Thyroid gland (tissue), 4 donors: Measurements from ENCODE around the gene EIF2AK3. TPM values are rescaled to one million over a fixed set of nuclear protein-coding genes. Genes with fewer than 3 reads are reported as not detected.
A peak's percentile ranks its signal among the peaks of the same experiment; 100 is the strongest.

Experiments used
- DNase-seq, 2 donors: peaks; one replicate each; pipeline ENCODE4 v3.0.0-alpha.2; 2019
- H3K27ac ChIP-seq, 3 donors: fragments of 200-600 bp; sonication (generic); 1 replicate in 2 of 3; 2 replicates in 1 of 3; pipeline ENCODE4 v1.5.1; 2016 to 2019; ENCODE audit warnings: mild to moderate bottlenecking in 1 of 3, moderate library complexity in 1 of 3
- H3K27me3 ChIP-seq: fragments of 200-600 bp; sonication (generic); one replicate; pipeline ENCODE4 v1.5.1; 2019
- H3K36me3 ChIP-seq, 2 donors: fragments of 200-600 bp; sonication (generic); one replicate each; pipeline ENCODE4 v1.5.1; 2016 to 2019
- H3K4me1 ChIP-seq, 2 donors: fragments of 200-600 bp; sonication (generic); one replicate each; pipeline ENCODE4 v1.5.1; 2017 to 2019
- H3K4me3 ChIP-seq, 3 donors: fragments of 200-600 bp; sonication (generic); replicated peaks in 1 of 3; 1 replicate in 2 of 3; 2 replicates in 1 of 3; pipeline ENCODE4 v1.5.1; 2016; ENCODE audit warnings: mild to moderate bottlenecking in 1 of 3
- H3K9me3 ChIP-seq: fragments of 200-600 bp; sonication (generic); one replicate; pipeline ENCODE4 v1.5.1; 2017
- POLR2A ChIP-seq, 2 donors: fragments of 450-650 bp; IDR thresholded peaks; one replicate each; pipeline ENCODE4 v1.6.1; 2017; ENCODE audit warnings: antibody characterized with exemption in 2 of 2, mild to moderate bottlenecking in 2 of 2, moderate library complexity in 1 of 2
- WGBS, 2 donors: methylation state at CpG; one replicate each; pipeline ENCODE4 v1.1.5; 2017; 5-methylcytosine and 5-hydroxymethylcytosine counted together
- intact Hi-C: fragments of 100-400 bp; cut with DNase I; formaldehyde crosslinking; loops from one replicate; pipeline ENCODE4 v1.15.1; 2023
- total RNA-seq, 4 donors: library from RNA; depleted of rRNA; stranded (reverse); fragments of >200 nt; gene quantifications; one replicate each; pipeline ENCODE4 v1.2.3, GENCODE V29; 2016
- TF ChIP-seq, protein P1 (sequence below), 6 experiments: fragments of 200-600 bp in 3 of 6; fragments of 450-650 bp in 3 of 6; sonication (generic) in 3 of 6; IDR thresholded peaks; one replicate each; pipeline ENCODE4 v1.5.1; 2016 to 2019; ENCODE audit warnings: antibody characterized with exemption in 6 of 6, mild to moderate bottlenecking in 2 of 6, inconsistent platforms in 1 of 6, moderate library complexity in 1 of 6

Gene EIF2AK3
- total RNA-seq, 4 donors from 2014 or later = 35.3 to 52.1 (median 42.9) TPM

DNA sequence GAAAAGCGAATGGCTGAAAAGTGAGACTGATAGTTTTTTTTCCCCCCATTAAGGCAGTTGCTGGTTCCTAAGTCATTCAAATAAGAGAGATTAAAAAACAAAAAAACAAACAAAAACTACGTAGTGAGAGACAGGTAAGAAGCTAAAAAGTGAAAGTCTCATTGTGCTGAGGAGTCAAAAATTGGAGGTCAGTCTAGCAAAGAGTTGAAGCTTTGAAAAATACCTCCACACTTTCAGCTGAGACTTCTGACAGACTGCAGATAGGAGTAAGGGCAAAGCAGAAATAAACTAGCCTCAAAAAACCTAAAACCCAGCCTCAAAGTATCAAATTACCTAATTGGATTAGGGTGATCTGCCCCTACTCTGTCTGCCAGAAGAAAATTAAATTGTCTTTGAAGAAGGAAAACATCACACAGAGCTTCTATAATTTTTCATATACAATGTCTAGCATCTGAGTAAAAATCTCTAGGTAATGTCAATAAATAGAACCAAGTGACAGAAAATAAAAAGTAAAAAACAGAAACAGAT is 10.9 kb upstream of the EIF2AK3 start:
- 58 to 65% methylated on average over 2 of the region's 2 CpGs for WGBS, 2 donors
- TF ChIP-seq, protein P1, sequence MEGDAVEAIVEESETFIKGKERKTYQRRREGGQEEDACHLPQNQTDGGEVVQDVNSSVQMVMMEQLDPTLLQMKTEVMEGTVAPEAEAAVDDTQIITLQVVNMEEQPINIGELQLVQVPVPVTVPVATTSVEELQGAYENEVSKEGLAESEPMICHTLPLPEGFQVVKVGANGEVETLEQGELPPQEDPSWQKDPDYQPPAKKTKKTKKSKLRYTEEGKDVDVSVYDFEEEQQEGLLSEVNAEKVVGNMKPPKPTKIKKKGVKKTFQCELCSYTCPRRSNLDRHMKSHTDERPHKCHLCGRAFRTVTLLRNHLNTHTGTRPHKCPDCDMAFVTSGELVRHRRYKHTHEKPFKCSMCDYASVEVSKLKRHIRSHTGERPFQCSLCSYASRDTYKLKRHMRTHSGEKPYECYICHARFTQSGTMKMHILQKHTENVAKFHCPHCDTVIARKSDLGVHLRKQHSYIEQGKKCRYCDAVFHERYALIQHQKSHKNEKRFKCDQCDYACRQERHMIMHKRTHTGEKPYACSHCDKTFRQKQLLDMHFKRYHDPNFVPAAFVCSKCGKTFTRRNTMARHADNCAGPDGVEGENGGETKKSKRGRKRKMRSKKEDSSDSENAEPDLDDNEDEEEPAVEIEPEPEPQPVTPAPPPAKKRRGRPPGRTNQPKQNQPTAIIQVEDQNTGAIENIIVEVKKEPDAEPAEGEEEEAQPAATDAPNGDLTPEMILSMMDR (IDR thresholded peaks at IDR 0.05) = no peak
- TF ChIP-seq POLR2A (IDR thresholded peaks at IDR 0.05) = no peak
- no peaks in the 10 kb centered on the region for H3K27me3 ChIP-seq

DNA sequence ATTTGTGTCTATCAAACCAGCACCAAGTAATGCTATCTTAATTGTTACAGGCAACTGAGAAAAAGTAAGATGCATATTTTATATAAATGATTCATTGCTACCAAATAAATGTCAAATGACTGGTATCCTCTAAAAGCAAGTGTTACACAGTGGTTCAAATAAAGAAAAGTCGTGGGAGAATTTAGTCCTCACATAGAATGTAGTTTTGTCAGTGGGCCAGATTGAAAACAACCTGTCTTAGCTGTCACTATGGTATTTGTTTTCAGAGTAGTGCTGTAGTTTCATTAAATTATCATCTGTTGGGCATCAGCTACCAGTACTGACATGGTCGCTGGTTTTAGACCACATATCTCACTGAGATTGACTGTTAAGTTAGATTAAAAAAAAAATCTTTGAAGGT is 10.2 kb upstream of the EIF2AK3 start:
- WGBS, 2 donors = 79 to 85% methylated on average over 2 of the region's 2 CpGs
- H3K4me3 ChIP-seq = no peak overlapping the region
- intact Hi-C loops = no loop called here
- no peaks in the 10 kb centered on the region for H3K9me3 ChIP-seq
- no peak for DNase-seq
- TF ChIP-seq, protein P1 (IDR thresholded peaks at IDR 0.05) = no peak
- no peak for TF ChIP-seq POLR2A (IDR thresholded peaks at IDR 0.05)
- no peak overlapping the region for H3K27ac ChIP-seq
- no peaks in the 10 kb centered on the region for H3K36me3 ChIP-seq
- H3K27me3 ChIP-seq = no peaks in the 10 kb centered on the region
- H3K4me1 ChIP-seq = no peaks in the 10 kb centered on the region

More for the DNA sequence above, 10.9 kb upstream of the EIF2AK3 start:
- Histone ChIP-seq H3K9me3 (no peaks in the 10 kb centered on the region), H3K36me3 (no peaks in the 10 kb centered on the region), H3K4me1 (no peaks in the 10 kb centered on the region), H3K4me3 (no peak overlapping the region), H3K27ac (no peak overlapping the region)
- no peak for DNase-seq
- intact Hi-C loops = no loop called here

DNA sequence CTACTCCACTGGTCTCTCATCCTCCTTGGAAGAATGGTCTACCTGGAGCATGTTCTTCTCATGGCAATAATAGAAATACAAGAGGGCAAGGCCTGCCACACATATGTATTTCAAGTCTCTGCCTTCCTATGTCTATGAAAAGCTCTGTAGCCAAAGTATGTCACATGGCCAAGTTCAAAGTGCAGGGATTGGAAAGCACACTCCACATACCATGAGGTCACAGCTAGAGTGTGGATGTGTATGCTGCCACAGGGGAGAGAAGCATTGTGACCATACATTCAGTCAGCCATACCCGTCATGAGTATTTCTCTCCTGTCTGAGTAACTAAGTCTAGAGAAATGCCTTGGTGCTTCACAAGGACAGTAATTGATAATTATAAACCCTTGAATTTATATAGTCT is 8.8 kb upstream of the EIF2AK3 start:
- no peaks in the 10 kb centered on the region for H3K9me3 ChIP-seq
- no peaks in the 10 kb centered on the region for H3K36me3 ChIP-seq
- no peak overlapping the region for H3K4me3 ChIP-seq
- DNase-seq = no peak
- no peak for TF ChIP-seq POLR2A (IDR thresholded peaks at IDR 0.05)
- TF ChIP-seq, protein P1 (IDR thresholded peaks at IDR 0.05) = no peak
- H3K4me1 ChIP-seq = no peaks in the 10 kb centered on the region
- H3K27ac ChIP-seq = no peak overlapping the region
- intact Hi-C loops = no loop called here
- WGBS, 2 donors = 86 to 100% methylated on average over 1 of the region's 1 CpG
- H3K27me3 ChIP-seq = no peaks in the 10 kb centered on the region

DNA sequence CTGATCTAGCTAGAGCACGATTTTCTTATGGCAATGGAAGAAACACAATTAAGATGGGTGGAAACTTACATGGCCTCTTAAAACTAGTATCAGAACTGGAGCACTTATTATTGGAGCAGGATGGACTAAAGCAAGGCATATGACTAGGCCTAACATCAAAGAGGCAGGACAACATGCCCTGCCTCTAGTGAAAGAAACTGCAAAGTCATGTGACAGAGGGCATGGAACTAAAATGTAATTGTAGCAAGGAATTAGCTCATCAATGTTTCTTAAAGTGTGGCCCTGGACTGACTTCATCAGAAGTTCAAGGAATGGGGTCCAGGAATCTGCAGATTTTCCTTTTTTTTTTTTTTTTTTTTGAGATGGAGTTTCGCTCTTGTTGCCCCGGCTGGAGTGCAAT is 5.3 kb upstream of the EIF2AK3 start:
- H3K4me1 ChIP-seq = peaks cover 4 to 8% of the 10 kb centered on the region in 2 donors
- H3K27ac ChIP-seq = no peak overlapping the region
- WGBS, 2 donors = 95 to 96% methylated on average over 3 of the region's 3 CpGs
- H3K36me3 ChIP-seq = no peaks in the 10 kb centered on the region
- no peak overlapping the region for H3K4me3 ChIP-seq
- intact Hi-C loops = no loop called here
- DNase-seq = no peak
- H3K27me3 ChIP-seq = no peaks in the 10 kb centered on the region
- no peaks in the 10 kb centered on the region for H3K9me3 ChIP-seq
- TF ChIP-seq, protein P1 (IDR thresholded peaks at IDR 0.05) = no peak
- TF ChIP-seq POLR2A (IDR thresholded peaks at IDR 0.05) = no peak

DNA sequence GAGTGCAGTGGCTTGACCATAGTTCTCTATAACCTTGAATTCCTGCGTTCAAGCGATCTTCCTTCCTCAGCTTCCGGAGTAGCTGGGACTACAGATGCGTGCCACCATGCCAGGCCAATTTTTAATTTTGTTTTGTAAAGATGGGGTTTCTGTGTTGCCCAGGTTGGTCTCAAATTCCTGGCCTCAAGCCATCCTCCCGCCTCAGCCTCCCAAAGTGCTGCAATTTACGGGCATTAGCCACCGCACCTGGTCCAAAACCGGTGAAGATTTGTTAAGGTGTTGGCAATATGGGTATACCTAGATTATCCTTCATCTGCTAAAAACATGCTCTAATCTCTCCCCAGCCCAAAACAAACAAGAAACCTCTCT is 1.3 kb upstream of the EIF2AK3 start:
- no peaks in the 10 kb centered on the region for H3K27me3 ChIP-seq
- no peaks in the 10 kb centered on the region for H3K9me3 ChIP-seq
- 87 to 93% methylated on average over 8 of the region's 8 CpGs for WGBS, 2 donors
- intact Hi-C loops = no loop called here
- H3K27ac ChIP-seq = peak overlapping the region; percentile 96 to 99 (median 99)
- peak overlapping the region in 1 of 3 donors; percentile 29 for H3K4me3 ChIP-seq
- H3K4me1 ChIP-seq = peaks cover 16 to 29% of the 10 kb centered on the region in 2 donors
- H3K36me3 ChIP-seq = no peaks in the 10 kb centered on the region
- peak in 1 of 2 donors; percentile 23 for DNase-seq
- TF ChIP-seq, protein P1 (IDR thresholded peaks at IDR 0.05) = no peak
